Upper lobe of right lung (tissue), 1 donor: ENCODE measurements around the gene MT1F. TPM values are rescaled to one million over a fixed set of nuclear protein-coding genes. Genes with fewer than 3 reads are reported as not detected.

Experiments
- ATAC-seq: fragments of 200-7000 bp; cut with Tn5 transposase; one replicate; pipeline ENCODE4 v1.9.1; 2020; ENCODE audit warnings: mild to moderate bottlenecking, moderate library complexity
- DNase-seq: peaks from one replicate; pipeline ENCODE4 v3.0.0-alpha.2; 2020
- H3K27ac ChIP-seq: fragments of 200-600 bp; one replicate; pipeline ENCODE4 v1.8.0; 2022
- H3K27me3 ChIP-seq: fragments of 200-600 bp; one replicate; pipeline ENCODE4 v1.8.0; 2022; ENCODE audit warnings: mild to moderate bottlenecking
- H3K36me3 ChIP-seq: fragments of 200-600 bp; one replicate; pipeline ENCODE4 v1.8.0; 2022
- H3K4me1 ChIP-seq: fragments of 200-600 bp; one replicate; pipeline ENCODE4 v1.8.0; 2022
- H3K4me3 ChIP-seq: fragments of 200-600 bp; one replicate; pipeline ENCODE4 v1.8.0; 2022; ENCODE audit warnings: mild to moderate bottlenecking
- H3K9me3 ChIP-seq: fragments of 200-600 bp; one replicate; pipeline ENCODE4 v1.8.0; 2022
- intact Hi-C: fragments of 100-400 bp; cut with DNase I; formaldehyde crosslinking; loops from one replicate; pipeline ENCODE4 v1.11.0; 2022
- total RNA-seq: library from RNA; stranded (reverse); fragmentation: NEBNext Ultra II Directional; extraction: Animal tissue kit (Norgen Biotek cat#: 25700); gene quantifications from one replicate; pipeline ENCODE4 v1.2.1, GENCODE V29; 2021
- TF ChIP-seq, protein P1 (sequence below): fragments of 200-600 bp; IDR thresholded peaks from one replicate; pipeline ENCODE4 v1.8.0; 2022; ENCODE audit warnings: antibody characterized with exemption
- donor health status: DM: no; HTN: yes; CAD: no; lungs with severe emphysema.

MT1F gene
- total RNA-seq, 1 donor from 2014 or later: 9.1 TPM

- DNase-seq: no peak
- TF ChIP-seq, protein P1, sequence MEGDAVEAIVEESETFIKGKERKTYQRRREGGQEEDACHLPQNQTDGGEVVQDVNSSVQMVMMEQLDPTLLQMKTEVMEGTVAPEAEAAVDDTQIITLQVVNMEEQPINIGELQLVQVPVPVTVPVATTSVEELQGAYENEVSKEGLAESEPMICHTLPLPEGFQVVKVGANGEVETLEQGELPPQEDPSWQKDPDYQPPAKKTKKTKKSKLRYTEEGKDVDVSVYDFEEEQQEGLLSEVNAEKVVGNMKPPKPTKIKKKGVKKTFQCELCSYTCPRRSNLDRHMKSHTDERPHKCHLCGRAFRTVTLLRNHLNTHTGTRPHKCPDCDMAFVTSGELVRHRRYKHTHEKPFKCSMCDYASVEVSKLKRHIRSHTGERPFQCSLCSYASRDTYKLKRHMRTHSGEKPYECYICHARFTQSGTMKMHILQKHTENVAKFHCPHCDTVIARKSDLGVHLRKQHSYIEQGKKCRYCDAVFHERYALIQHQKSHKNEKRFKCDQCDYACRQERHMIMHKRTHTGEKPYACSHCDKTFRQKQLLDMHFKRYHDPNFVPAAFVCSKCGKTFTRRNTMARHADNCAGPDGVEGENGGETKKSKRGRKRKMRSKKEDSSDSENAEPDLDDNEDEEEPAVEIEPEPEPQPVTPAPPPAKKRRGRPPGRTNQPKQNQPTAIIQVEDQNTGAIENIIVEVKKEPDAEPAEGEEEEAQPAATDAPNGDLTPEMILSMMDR: no peak
- no peaks in the 10 kb centered on the region for H3K9me3 ChIP-seq
- H3K4me3 ChIP-seq: peak overlapping the region; percentile 28
- H3K27ac ChIP-seq: no peak overlapping the region
- intact Hi-C loops: no loop called here
- ATAC-seq: peak; percentile 45
- H3K4me1 ChIP-seq: peaks cover 6% of the 10 kb centered on the region
- no peaks in the 10 kb centered on the region for H3K36me3 ChIP-seq
- H3K27me3 ChIP-seq: peaks cover 31% of the 10 kb centered on the region
Observed at GRCh38 chr16:56675685-56676210, 18.0 kb downstream of the MT1F start.

GRCh38 chr16:56677474-56677873 is 19.7 kb downstream of the MT1F start:
- Histone ChIP-seq H3K36me3 (no peaks in the 10 kb centered on the region), H3K27ac (no peak overlapping the region), H3K27me3 (peaks cover 25% of the 10 kb centered on the region), H3K4me3 (no peak overlapping the region), H3K4me1 (peaks cover 10% of the 10 kb centered on the region), H3K9me3 (no peaks in the 10 kb centered on the region)
- ATAC-seq: no peak
- TF ChIP-seq, protein P1: no peak
- no peak for DNase-seq
- intact Hi-C loops: no loop called here

GRCh38 chr16:56679078-56679730 is 21.4 kb downstream of the MT1F start:
- intact Hi-C loops: no loop called here
- no peak for ATAC-seq
- H3K4me3 ChIP-seq: no peak overlapping the region
- no peak for DNase-seq
- H3K36me3 ChIP-seq: no peaks in the 10 kb centered on the region
- no peak overlapping the region for H3K27ac ChIP-seq
- peaks cover 17% of the 10 kb centered on the region for H3K27me3 ChIP-seq
- no peaks in the 10 kb centered on the region for H3K9me3 ChIP-seq
- TF ChIP-seq, protein P1: no peak
- peaks cover 27% of the 10 kb centered on the region for H3K4me1 ChIP-seq

- intact Hi-C loops: no loop called here
- Histone ChIP-seq H3K4me3 (no peak overlapping the region), H3K27ac (no peak overlapping the region), H3K27me3 (peaks cover 17% of the 10 kb centered on the region), H3K9me3 (no peaks in the 10 kb centered on the region), H3K36me3 (no peaks in the 10 kb centered on the region), H3K4me1 (peaks cover 29% of the 10 kb centered on the region)
- ATAC-seq: no peak
- no peak for DNase-seq
- TF ChIP-seq, protein P1: no peak
Observed at GRCh38 chr16:56679818-56680217, 22.1 kb downstream of the MT1F start.

GRCh38 chr16:56681939-56682702 is 24.4 kb downstream of the MT1F start, which contains the start of gene MT1X:
Gene MT1X, plus strand, starts transcription at chr16:56682470. Its CDS starts 71 bp downstream, at chr16:56682541.
- TF ChIP-seq, protein P1: no peak
- intact Hi-C loops: no loop called here
- Histone ChIP-seq H3K4me3 (peak within 1 kb of the TSS; percentile 63), H3K27ac (peak within 1 kb of the TSS; percentile 83), H3K36me3 (no peaks in the 10 kb centered on the region), H3K4me1 (peaks cover 23% of the 10 kb centered on the region), H3K27me3 (no peaks in the 10 kb centered on the region), H3K9me3 (no peaks in the 10 kb centered on the region)
- peak; percentile 99 for ATAC-seq
- peak; percentile 96 for DNase-seq
